HL-60 (cell line): ENCODE data around the gene OXLD1.

ENCODE experiments used
- DNase-seq, 2 experiments: peaks; one replicate each; pipeline ENCODE4 v3.0.0-alpha.2; 2010 to 2020; ENCODE audit warnings: low read depth in 1 of 2, low spot score in 1 of 2
- H3K27ac ChIP-seq: fragments of 250-450 bp; sonication (Bioruptor Pico); replicated peaks from 2 replicates; pipeline ENCODE4 v1.5.1; 2020; ENCODE audit warnings: mild to moderate bottlenecking, moderate library complexity
- H3K27me3 ChIP-seq: fragments of 250-450 bp; sonication (Bioruptor Pico); 2 replicates; pipeline ENCODE4 v1.5.1; 2021; ENCODE audit warnings: mild to moderate bottlenecking, moderate library complexity; ENCODE audit not compliant: insufficient read depth, poor library complexity, severe bottlenecking
- H3K4me3 ChIP-seq: replicated peaks from 2 replicates; pipeline ENCODE4 v1.5.1; 2011; ENCODE audit warnings: mild to moderate bottlenecking, control low read depth, low read length; ENCODE audit not compliant: insufficient read depth
- CTCF ChIP-seq: IDR thresholded peaks from one replicate; pipeline ENCODE4 v1.5.1; 2011; ENCODE audit warnings: low read length, control low read depth, inconsistent platforms; ENCODE audit not compliant: insufficient read depth
- GABPA ChIP-seq: IDR thresholded peaks from 2 replicates; pipeline ENCODE4 v1.6.1; 2012; ENCODE audit warnings: low read depth
- POLR2AphosphoS5 ChIP-seq: IDR thresholded peaks from 2 replicates; pipeline ENCODE4 v1.6.1; 2012; ENCODE audit warnings: low read depth
- SPI1 ChIP-seq: IDR thresholded peaks from 2 replicates; pipeline ENCODE4 v1.6.1; 2012; ENCODE audit warnings: low read depth, mild to moderate bottlenecking, borderline replicate concordance
- TF ChIP-seq, protein P1 (sequence below): IDR thresholded peaks from 2 replicates; pipeline ENCODE4 v1.6.1; 2012; ENCODE audit warnings: low read depth; ENCODE audit not compliant: insufficient replicate concordance

Gene OXLD1

GRCh38 chr17:81706757-81707624, 40.6 kb upstream of the OXLD1 start:
- DNase-seq = no peak
- TF ChIP-seq POLR2AphosphoS5 = no peak; the same call in 1 of the 2 replicates
- TF ChIP-seq, protein P1, sequence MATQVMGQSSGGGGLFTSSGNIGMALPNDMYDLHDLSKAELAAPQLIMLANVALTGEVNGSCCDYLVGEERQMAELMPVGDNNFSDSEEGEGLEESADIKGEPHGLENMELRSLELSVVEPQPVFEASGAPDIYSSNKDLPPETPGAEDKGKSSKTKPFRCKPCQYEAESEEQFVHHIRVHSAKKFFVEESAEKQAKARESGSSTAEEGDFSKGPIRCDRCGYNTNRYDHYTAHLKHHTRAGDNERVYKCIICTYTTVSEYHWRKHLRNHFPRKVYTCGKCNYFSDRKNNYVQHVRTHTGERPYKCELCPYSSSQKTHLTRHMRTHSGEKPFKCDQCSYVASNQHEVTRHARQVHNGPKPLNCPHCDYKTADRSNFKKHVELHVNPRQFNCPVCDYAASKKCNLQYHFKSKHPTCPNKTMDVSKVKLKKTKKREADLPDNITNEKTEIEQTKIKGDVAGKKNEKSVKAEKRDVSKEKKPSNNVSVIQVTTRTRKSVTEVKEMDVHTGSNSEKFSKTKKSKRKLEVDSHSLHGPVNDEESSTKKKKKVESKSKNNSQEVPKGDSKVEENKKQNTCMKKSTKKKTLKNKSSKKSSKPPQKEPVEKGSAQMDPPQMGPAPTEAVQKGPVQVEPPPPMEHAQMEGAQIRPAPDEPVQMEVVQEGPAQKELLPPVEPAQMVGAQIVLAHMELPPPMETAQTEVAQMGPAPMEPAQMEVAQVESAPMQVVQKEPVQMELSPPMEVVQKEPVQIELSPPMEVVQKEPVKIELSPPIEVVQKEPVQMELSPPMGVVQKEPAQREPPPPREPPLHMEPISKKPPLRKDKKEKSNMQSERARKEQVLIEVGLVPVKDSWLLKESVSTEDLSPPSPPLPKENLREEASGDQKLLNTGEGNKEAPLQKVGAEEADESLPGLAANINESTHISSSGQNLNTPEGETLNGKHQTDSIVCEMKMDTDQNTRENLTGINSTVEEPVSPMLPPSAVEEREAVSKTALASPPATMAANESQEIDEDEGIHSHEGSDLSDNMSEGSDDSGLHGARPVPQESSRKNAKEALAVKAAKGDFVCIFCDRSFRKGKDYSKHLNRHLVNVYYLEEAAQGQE = no peak
- TF ChIP-seq GABPA = no peak
- TF ChIP-seq SPI1 = no peak
- TF ChIP-seq CTCF = no peak
- Histone ChIP-seq H3K27me3 (no peaks in the 10 kb centered on the region), H3K27ac (no peak overlapping the region), H3K4me3 (no peak overlapping the region)

GRCh38 chr17:81706232-81706611, 39.8 kb upstream of the OXLD1 start:
- no peak overlapping the region for H3K4me3 ChIP-seq
- H3K27ac ChIP-seq = no peak overlapping the region
- DNase-seq = no peak
- H3K27me3 ChIP-seq = no peaks in the 10 kb centered on the region
- no peak for TF ChIP-seq CTCF
- no peak for TF ChIP-seq GABPA
- TF ChIP-seq SPI1 = no peak
- TF ChIP-seq, protein P1 = no peak
- no peak; the same call in 1 of the 2 replicates for TF ChIP-seq POLR2AphosphoS5

DNA sequence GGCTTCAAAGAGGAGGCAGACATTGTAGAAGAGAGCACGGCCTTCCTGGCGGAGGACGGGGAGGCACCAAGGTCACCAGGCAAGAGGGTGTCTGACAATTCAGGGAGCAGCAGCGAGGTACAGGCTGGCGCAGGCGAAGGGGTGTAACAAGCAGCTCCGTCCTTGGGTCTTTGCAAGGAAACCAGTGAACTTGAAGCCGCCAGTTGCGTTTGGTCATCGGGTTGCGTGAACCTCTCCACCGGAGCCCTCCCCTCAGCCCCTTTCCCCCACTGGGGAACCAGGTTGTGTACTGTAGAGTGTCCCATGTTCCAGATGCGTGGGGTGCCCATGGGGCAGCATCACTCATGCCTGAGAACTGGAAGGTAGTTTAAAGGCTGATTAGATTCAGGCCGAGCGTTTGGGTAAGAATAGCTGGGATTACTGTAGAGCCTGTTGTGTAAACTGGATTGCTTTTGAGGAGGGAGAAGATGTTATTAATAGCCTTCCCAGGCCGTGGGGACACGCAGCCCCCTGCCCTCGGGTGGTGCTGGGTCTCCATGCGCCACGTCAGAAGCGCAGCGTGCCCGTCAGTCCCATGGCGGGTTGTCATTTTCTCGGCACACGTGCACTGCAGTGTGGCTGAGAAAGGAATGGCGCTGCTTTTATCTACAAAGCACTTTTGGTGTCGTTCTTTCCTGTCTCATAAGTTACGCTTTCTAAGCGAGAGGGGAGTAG, 39.3 kb upstream of the OXLD1 start:
- Histone ChIP-seq H3K27ac (no peak overlapping the region), H3K27me3 (no peaks in the 10 kb centered on the region), H3K4me3 (no peak overlapping the region)
- no peak for DNase-seq
- TF ChIP-seq POLR2AphosphoS5 (no peak; the same call in 1 of the 2 replicates), CTCF (no peak), GABPA (no peak), SPI1 (no peak)
- TF ChIP-seq, protein P1 = no peak
